ENCODE measurements around the gene TDRD9. TPM values are rescaled to one million over a fixed set of nuclear protein-coding genes. Genes with fewer than 3 reads are reported as not detected.

Gene TDRD9
- total RNA-seq, 4 donors from 2014 or later = 2.0 to 3.2 (median 2.6) TPM

- intact Hi-C loops (cut with DNase I) = no loop called here
These were observed 28.4 kb upstream of the TDRD9 start for GRCh38 chr14:103899833-103900232.

GRCh38 chr14:103904493-103905107, 23.7 kb upstream of the TDRD9 start:
- H3K4me3 ChIP-seq = no peak overlapping the region
- H3K4me1 ChIP-seq = peaks cover 2 to 9% (median 5%) of the 10 kb centered on the region in 4 donors
- H3K27me3 ChIP-seq = no peaks in the 10 kb centered on the region
- 88% methylated on average over 2 of the region's 2 CpGs for WGBS
- intact Hi-C loops (cut with DNase I) = no loop called here
- no peaks in the 10 kb centered on the region for H3K9me3 ChIP-seq
- H3K36me3 ChIP-seq = no peaks in the 10 kb centered on the region
- TF ChIP-seq POLR2AphosphoS5 (IDR thresholded peaks at IDR 0.05) (no peak), CTCF (IDR thresholded peaks at IDR 0.05) (no peak), POLR2A (IDR thresholded peaks at IDR 0.05; ENCODE audit: low read depth) (no peak), EP300 (IDR thresholded peaks at IDR 0.05) (no peak)
- H3K27ac ChIP-seq (replicated peaks in 1 of 4) = no peak overlapping the region
- no peak for DNase-seq (ENCODE audit: extremely low spot score)

More at GRCh38 chr14:103899833-103900232, 28.4 kb upstream of the TDRD9 start:
- no peak for DNase-seq (ENCODE audit: extremely low spot score)
- Histone ChIP-seq H3K9me3 (no peaks in the 10 kb centered on the region), H3K36me3 (no peaks in the 10 kb centered on the region), H3K4me1 (peaks cover 0 to 16% (median 3%) of the 10 kb centered on the region in 4 donors), H3K4me3 (no peak overlapping the region), H3K27ac (replicated peaks in 1 of 4) (no peak overlapping the region), H3K27me3 (no peaks in the 10 kb centered on the region)
- 96% methylated on average over 14 of the region's 14 CpGs for WGBS
- TF ChIP-seq EP300 (IDR thresholded peaks at IDR 0.05) = no peak
- no peak for TF ChIP-seq POLR2AphosphoS5 (IDR thresholded peaks at IDR 0.05)
- TF ChIP-seq CTCF (IDR thresholded peaks at IDR 0.05) = no peak
- TF ChIP-seq POLR2A (IDR thresholded peaks at IDR 0.05; ENCODE audit: low read depth) = no peak

- Histone ChIP-seq H3K9me3 (no peaks in the 10 kb centered on the region), H3K36me3 (peaks cover 0 to 2% (median under 1%) of the 10 kb centered on the region in 4 donors), H3K27me3 (no peaks in the 10 kb centered on the region), H3K4me3 (no peak overlapping the region), H3K27ac (replicated peaks in 1 of 4) (no peak overlapping the region), H3K4me1 (peaks cover 12 to 21% (median 17%) of the 10 kb centered on the region in 4 donors)
- TF ChIP-seq EP300 (IDR thresholded peaks at IDR 0.05) = no peak
- no peak for TF ChIP-seq POLR2A (IDR thresholded peaks at IDR 0.05; ENCODE audit: low read depth)
- no peak for TF ChIP-seq POLR2AphosphoS5 (IDR thresholded peaks at IDR 0.05)
- TF ChIP-seq CTCF (IDR thresholded peaks at IDR 0.05) = no peak
- DNase-seq (ENCODE audit: extremely low spot score) = no peak
- intact Hi-C loops (cut with DNase I) = no loop called here
- WGBS = 54% methylated on average over 16 of the region's 22 CpGs
These were observed 22.3 kb upstream of the TDRD9 start for GRCh38 chr14:103905842-103906456.

GRCh38 chr14:103908580-103908979, 19.7 kb upstream of the TDRD9 start:
- Histone ChIP-seq H3K36me3 (peaks cover 24 to 28% (median 27%) of the 10 kb centered on the region in 4 donors), H3K9me3 (no peaks in the 10 kb centered on the region), H3K27me3 (no peaks in the 10 kb centered on the region), H3K4me1 (peaks cover 12 to 15% (median 14%) of the 10 kb centered on the region in 4 donors), H3K27ac (replicated peaks in 1 of 4) (no peak overlapping the region), H3K4me3 (no peak overlapping the region)
- intact Hi-C loops (cut with DNase I) = no loop called here
- TF ChIP-seq POLR2AphosphoS5 (IDR thresholded peaks at IDR 0.05) = no peak
- TF ChIP-seq EP300 (IDR thresholded peaks at IDR 0.05) = no peak
- TF ChIP-seq CTCF (IDR thresholded peaks at IDR 0.05) = no peak
- no peak for TF ChIP-seq POLR2A (IDR thresholded peaks at IDR 0.05; ENCODE audit: low read depth)
- WGBS = 97% methylated on average over 4 of the region's 4 CpGs
- no peak for DNase-seq (ENCODE audit: extremely low spot score)

Data from esophagus muscularis mucosa (tissue), 4 donors.